Activated naive CD8-positive, alpha-beta T cell treated with anti-CD3 and anti-CD28 coated beads, Interleukin-2, amount 10 ng/mL, durations not matched to agents 7 days and 5 days (primary cell): ENCODE measurements around the gene MAP3K7. TPM values are rescaled to one million over a fixed set of nuclear protein-coding genes. Genes with fewer than 3 reads are reported as not detected.

Experiments
- ATAC-seq: fragments of 150-1000 bp; cut with Tn5 transposase; one replicate; pipeline ENCODE4 v1.10.0; 2021; ENCODE audit warnings: low read depth, moderate library complexity
- POLR2A ChIA-PET: fragments of 350-600 bp; sonication (Branson Sonifier 250); formaldehyde crosslinking; loops from one replicate; lab custom pipeline; 2021; ENCODE audit warnings: antibody characterized with exemption; lab: Charles Lee
- DNase-seq: peaks from one replicate; pipeline ENCODE4 v3.0.0; 2021
- H3K27ac Mint-ChIP-seq: one replicate; pipeline ENCODE4 v1.8.0; 2022; ENCODE audit warnings: mild to moderate bottlenecking, mixed read lengths
- H3K27me3 Mint-ChIP-seq: one replicate; pipeline ENCODE4 v1.8.0; 2022; ENCODE audit warnings: mild to moderate bottlenecking, moderate library complexity, mixed read lengths
- H3K36me3 Mint-ChIP-seq: one replicate; pipeline ENCODE4 v1.8.0; 2021; ENCODE audit warnings: mild to moderate bottlenecking, mixed read lengths
- H3K4me1 Mint-ChIP-seq: one replicate; pipeline ENCODE4 v1.8.0; 2021; ENCODE audit warnings: mixed read lengths
- H3K4me3 Mint-ChIP-seq: one replicate; pipeline ENCODE4 v1.8.0; 2022; ENCODE audit warnings: mild to moderate bottlenecking, moderate library complexity, mixed read lengths
- H3K9me3 Mint-ChIP-seq: one replicate; pipeline ENCODE4 v1.8.0; 2021; ENCODE audit warnings: mixed read lengths
- total RNA-seq, 2 experiments: library from RNA; stranded (reverse); gene quantifications; one replicate each; pipeline ENCODE4 v1.2.3, GENCODE V29; 2021

MAP3K7 gene
- total RNA-seq, 2 experiments from 2014 or later = 29.9 to 30.2 TPM

DNA sequence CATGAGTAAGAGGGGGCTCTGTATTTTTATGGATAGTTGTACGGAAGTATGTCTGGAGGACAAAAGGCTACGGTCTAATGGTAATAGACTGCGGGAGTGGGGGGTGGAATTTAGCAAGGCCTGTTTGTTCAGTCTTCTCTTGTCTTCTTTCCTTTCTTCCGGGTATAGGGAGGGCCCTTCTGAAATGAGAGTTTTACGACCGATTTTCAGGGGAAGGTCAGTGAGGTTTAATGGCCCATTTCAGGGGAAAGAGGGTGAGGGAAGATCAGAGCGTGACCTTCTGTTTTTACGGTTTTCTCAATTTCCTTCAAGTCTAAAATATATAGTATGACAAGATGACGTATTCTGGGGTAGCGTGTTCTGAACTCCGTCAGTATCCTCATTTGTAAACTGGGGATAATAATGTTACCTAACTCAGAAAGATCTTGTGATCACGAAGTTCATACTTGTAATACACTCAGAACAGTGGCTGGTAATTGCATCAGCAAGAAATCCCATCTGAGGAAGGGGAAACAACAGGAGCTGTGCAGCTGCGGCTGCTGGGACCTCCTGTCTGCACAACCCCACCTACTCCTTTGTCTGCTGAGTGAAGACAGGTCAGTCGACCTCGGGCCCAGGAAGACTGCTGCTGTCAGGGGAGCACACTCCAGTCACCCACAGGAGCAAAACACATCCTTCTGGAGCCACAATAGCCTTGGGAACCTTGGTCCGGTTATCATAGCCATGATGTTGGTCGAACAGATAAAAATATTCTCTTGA, 90.4 kb downstream of the MAP3K7 start:
- Mint-ChIP-seq H3K4me1 (peaks cover 9% of the 10 kb centered on the region), H3K27ac (no peak overlapping the region), H3K4me3 (no peak overlapping the region), H3K9me3 (no peaks in the 10 kb centered on the region), H3K27me3 (peaks cover 26% of the 10 kb centered on the region), H3K36me3 (peaks cover 2% of the 10 kb centered on the region)
- POLR2A ChIA-PET = interaction anchor here (0.6 kb wide), 1 partner anchor 1329 kb away, joined by 3 read pairs; no protein-coding TSS in a partner anchor
- DNase-seq (no peak), ATAC-seq (no peak)

DNA sequence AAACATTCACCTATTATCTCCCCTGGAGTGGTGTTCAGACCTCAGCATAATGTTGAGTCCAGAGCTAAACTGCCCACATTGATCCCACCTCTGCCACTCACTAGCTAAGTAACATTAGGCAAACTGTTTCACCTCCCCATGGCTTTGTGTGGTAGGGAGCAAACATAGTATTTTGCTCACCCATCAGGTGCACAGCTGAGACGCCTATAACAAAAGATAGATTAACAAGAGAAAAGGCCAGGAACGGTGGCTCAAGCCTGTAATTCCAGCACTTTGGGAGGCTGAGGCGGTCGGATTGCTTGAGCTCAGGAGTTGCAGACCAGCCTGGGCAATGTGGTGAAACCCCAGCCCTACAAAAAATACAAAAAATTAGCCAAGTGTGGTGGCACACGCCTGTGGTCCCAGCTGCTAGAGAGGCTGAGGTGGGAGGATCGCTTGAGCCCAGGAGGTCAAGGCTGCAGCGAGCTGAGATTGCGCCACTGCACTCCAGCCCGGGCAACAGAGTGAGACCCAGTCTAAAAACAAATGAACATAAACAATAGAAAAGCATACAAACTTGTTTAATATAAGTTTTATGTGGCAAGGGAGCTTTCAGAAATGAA, 91.6 kb downstream of the MAP3K7 start:
- H3K4me3 Mint-ChIP-seq = no peak overlapping the region
- DNase-seq (no peak), ATAC-seq (no peak)
- H3K27me3 Mint-ChIP-seq = peaks cover 28% of the 10 kb centered on the region
- no peaks in the 10 kb centered on the region for H3K9me3 Mint-ChIP-seq
- peaks cover 9% of the 10 kb centered on the region for H3K4me1 Mint-ChIP-seq
- H3K36me3 Mint-ChIP-seq = peaks cover 2% of the 10 kb centered on the region
- no peak overlapping the region for H3K27ac Mint-ChIP-seq
- POLR2A ChIA-PET = no interaction called here

DNA sequence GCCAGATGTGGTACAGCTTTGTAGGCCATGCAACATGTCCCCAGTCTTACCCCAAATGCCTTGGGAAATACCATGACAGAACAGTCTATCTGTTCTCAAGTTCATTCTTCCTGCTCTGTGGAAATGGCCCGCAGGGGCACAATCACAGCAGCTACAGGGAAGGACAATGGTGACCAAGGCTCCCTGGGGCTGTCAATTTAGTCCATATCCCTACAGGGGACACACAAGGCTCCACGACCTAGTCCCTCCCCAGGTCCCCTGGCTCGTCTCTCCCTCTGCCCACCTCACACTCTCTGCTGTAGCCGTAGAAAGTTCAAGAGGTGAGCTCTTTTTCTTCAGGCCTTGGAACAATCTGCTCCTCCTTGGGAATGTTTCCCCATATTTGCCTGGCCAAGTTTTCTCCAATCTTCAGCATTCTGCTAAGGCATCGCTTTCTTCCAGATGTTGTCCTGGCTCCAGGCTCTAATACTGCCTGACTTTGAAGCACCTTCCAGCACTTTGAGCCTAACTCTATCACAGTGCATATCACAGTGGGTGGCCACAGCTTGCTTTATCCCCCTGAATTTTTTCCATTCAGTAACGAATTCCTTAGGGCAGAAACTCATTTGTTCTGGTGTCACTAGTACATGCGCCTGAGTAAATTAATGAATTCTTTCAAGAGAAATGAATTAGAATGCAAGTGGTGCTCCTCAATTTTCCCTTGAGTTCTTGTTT, 92.6 kb downstream of the MAP3K7 start:
- Mint-ChIP-seq H3K4me3 (no peak overlapping the region), H3K36me3 (peaks cover 2% of the 10 kb centered on the region), H3K4me1 (peaks cover 9% of the 10 kb centered on the region), H3K27me3 (peaks cover 31% of the 10 kb centered on the region), H3K9me3 (no peaks in the 10 kb centered on the region), H3K27ac (no peak overlapping the region)
- POLR2A ChIA-PET = interaction anchor here (0.7 kb wide), 1 partner anchor 741 kb away, joined by 3 read pairs; no protein-coding TSS in a partner anchor
- ATAC-seq (no peak), DNase-seq (no peak)

DNA sequence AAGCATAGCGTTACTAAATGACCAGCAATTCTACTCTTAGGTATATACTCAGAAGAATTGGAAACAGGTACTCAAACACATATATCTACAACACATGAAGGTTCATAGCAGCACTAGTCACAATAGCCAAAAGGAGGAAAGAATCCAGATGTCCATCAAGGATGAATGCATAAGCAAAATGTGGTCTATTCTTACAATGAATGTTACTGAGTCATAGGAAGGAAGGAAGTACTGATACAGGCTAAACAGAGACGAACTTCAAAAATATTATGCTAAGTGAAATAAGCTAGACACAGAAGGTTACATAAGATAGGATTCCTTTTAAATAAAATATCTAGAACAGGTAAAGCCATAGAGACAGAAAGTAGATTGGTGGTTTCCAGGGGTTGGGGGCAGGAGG, 93.5 kb downstream of the MAP3K7 start:
- no peak overlapping the region for H3K4me3 Mint-ChIP-seq
- ATAC-seq (no peak), DNase-seq (no peak)
- H3K27ac Mint-ChIP-seq = no peak overlapping the region
- peaks cover 9% of the 10 kb centered on the region for H3K4me1 Mint-ChIP-seq
- peaks cover 2% of the 10 kb centered on the region for H3K36me3 Mint-ChIP-seq
- POLR2A ChIA-PET = no interaction called here
- peaks cover 31% of the 10 kb centered on the region for H3K27me3 Mint-ChIP-seq
- H3K9me3 Mint-ChIP-seq = no peaks in the 10 kb centered on the region

DNA sequence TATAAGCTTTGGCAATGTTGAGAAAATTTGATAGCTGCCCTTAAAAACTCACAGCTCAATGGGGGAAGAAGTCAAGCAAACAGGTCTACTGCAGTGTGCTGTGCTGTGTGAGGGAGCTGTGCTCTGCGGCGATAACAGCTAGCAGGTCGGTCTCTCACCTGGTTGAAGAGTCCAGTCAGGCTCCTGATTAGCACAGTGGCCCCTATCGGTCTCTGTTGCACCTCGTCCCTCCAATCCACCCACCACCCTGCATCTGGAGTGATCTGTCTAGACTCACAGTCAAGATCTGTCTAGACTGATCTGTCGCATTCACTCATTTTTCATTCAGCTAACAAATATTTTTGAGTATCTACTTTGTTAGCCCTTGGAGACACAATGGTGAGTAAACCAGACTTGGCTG, 94.1 kb downstream of the MAP3K7 start:
- H3K27ac Mint-ChIP-seq = no peak overlapping the region
- H3K4me1 Mint-ChIP-seq = peaks cover 9% of the 10 kb centered on the region
- DNase-seq = no peak
- no peak overlapping the region for H3K4me3 Mint-ChIP-seq
- peaks cover 2% of the 10 kb centered on the region for H3K36me3 Mint-ChIP-seq
- no peaks in the 10 kb centered on the region for H3K9me3 Mint-ChIP-seq
- H3K27me3 Mint-ChIP-seq = peaks cover 28% of the 10 kb centered on the region
- POLR2A ChIA-PET = no interaction called here
- no peak for ATAC-seq

DNA sequence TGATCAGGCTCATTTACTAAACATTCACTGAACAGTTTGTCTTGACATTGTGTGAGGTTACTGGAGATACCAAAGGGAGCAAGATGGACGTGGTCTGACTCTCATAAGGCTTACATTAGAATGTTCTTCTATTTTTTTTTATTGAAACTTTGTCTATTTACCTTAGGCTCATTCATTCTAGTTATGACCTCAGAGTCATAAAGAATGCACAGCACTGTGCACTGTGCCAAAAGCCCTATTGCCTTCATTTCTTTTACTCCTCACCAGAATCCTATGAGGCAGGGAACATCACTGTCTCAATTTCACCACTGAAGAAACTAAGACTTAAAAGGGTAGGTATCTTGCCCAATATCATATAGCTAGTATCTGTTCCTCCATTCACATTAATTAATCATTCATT, 94.5 kb downstream of the MAP3K7 start:
- ATAC-seq = no peak
- DNase-seq = no peak
- Mint-ChIP-seq H3K27me3 (peaks cover 29% of the 10 kb centered on the region), H3K4me3 (no peak overlapping the region), H3K36me3 (peaks cover 2% of the 10 kb centered on the region), H3K9me3 (no peaks in the 10 kb centered on the region), H3K4me1 (peaks cover 9% of the 10 kb centered on the region), H3K27ac (no peak overlapping the region)
- POLR2A ChIA-PET = no interaction called here

DNA sequence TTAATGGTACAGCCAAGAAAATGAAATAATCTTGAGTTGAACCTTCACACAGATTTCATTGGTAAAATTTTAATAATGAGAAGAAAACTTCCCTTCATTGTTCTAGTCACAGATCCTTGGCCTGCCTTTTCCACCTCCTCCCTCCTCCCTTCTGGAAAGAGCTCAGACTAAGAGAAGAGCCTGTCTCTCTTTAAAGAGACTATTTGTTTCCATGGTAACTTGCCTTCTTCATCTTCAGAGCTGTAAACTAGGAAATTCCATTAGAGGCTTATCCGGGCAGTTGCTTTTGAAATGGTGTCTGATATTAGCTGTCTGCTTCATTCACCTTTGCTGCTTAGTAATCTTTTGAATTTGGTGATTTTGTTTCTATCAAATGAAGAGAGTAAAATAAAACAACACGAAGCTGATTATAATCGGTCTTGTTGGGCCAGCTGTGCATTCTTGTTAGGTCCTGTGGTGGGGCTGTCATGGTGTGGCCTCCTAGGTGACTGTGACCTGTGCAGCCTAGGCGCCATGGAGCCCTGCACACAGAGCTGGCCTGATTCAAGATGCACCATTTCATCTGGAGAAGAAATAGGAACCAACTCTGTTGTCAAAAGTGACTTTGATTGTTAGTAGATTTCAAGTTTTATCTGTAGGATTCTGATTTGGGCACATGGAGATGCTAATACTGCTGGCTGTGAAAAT, 96.7 kb downstream of the MAP3K7 start:
- POLR2A ChIA-PET = no interaction called here
- H3K9me3 Mint-ChIP-seq = peaks cover 4% of the 10 kb centered on the region

DNA sequence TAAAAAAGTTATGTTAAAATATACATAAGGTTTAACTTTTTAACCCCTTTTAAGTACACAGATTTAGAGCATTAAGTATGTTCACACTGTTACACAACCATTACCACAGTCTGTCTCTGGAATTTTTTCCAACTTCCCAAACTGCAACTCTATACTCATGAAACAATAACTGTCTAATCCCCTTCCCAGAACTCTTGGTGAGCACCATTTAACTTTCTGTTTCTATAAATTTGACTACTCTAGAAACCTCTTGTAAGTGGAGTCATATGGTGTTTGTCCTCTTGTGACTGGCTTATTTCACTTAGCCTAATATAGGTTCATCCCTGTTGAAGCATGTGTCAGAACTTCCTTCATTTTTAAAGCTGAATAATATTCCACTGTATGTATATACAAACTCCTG, 98.1 kb downstream of the MAP3K7 start:
- H3K36me3 Mint-ChIP-seq = peaks cover 4% of the 10 kb centered on the region
- ATAC-seq (no peak), DNase-seq (no peak)
- H3K27ac Mint-ChIP-seq = no peak overlapping the region
- POLR2A ChIA-PET = no interaction called here
- peaks cover 8% of the 10 kb centered on the region for H3K4me1 Mint-ChIP-seq
- peaks cover 16% of the 10 kb centered on the region for H3K27me3 Mint-ChIP-seq
- peaks cover 4% of the 10 kb centered on the region for H3K9me3 Mint-ChIP-seq
- no peak overlapping the region for H3K4me3 Mint-ChIP-seq

More for the DNA sequence above, 96.7 kb downstream of the MAP3K7 start:
- Mint-ChIP-seq H3K27ac (no peak overlapping the region), H3K4me1 (peaks cover 9% of the 10 kb centered on the region), H3K4me3 (no peak overlapping the region), H3K27me3 (peaks cover 17% of the 10 kb centered on the region), H3K36me3 (peaks cover 4% of the 10 kb centered on the region)
- ATAC-seq (no peak), DNase-seq (no peak)

DNA sequence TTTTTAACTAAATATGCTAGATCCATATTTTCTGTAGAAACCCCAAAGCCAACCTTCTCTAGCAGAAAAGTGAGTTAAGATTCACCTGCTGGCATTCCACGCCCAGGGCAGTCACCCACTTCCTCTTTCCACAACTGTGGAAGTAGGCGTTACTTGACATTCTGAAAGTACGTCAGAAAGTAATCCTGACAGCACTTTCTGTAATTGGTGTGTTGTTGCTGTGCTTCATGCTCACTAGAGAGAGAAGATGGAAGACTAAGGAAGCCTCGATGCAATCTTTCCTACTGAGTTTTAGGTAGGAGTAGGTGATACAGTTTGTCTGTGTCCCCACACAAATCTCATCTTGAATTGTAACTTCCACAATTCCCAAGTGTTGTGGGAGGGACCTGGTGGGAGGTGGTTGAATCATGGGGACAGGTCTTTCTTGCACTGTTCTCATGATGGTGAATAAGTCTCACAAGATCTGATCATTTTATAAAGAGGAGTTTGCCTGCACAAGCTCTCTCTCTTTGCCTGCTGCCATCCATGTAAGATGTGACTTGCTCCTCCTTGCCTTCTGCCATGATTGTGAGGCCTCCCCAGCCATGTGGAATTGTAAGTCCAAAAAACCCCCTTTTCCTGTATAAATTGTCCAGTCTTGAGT, 101.1 kb downstream of the MAP3K7 start:
- Mint-ChIP-seq H3K4me3 (no peak overlapping the region), H3K27ac (no peak overlapping the region), H3K9me3 (peaks cover 6% of the 10 kb centered on the region), H3K36me3 (peaks cover 4% of the 10 kb centered on the region), H3K27me3 (peaks cover 10% of the 10 kb centered on the region), H3K4me1 (no peaks in the 10 kb centered on the region)
- DNase-seq (no peak), ATAC-seq (no peak)
- POLR2A ChIA-PET = no interaction called here

DNA sequence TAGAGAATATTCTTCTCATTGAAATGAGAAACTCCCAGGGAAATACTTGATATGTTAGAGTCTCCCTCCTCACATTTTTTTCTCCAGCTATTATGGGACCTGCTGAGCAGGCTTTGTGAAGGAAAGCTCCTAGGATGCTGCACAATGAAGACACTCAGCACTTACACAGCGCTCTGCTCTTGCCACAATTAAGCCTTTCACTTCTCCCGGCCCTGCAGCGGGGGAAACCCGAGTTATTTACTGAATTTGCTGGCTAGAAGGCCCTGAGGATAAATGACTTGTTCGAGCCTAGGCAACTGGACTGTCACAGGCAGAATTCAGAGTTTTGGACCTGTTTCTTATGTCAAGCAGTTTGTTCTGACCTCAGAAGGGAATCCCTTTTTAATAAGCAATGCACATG, 102.0 kb downstream of the MAP3K7 start:
- Mint-ChIP-seq H3K4me1 (no peaks in the 10 kb centered on the region), H3K4me3 (no peak overlapping the region), H3K36me3 (peaks cover 4% of the 10 kb centered on the region), H3K27me3 (peaks cover 9% of the 10 kb centered on the region), H3K9me3 (peaks cover 6% of the 10 kb centered on the region), H3K27ac (no peak overlapping the region)
- DNase-seq (no peak), ATAC-seq (no peak)
- POLR2A ChIA-PET = no interaction called here

DNA sequence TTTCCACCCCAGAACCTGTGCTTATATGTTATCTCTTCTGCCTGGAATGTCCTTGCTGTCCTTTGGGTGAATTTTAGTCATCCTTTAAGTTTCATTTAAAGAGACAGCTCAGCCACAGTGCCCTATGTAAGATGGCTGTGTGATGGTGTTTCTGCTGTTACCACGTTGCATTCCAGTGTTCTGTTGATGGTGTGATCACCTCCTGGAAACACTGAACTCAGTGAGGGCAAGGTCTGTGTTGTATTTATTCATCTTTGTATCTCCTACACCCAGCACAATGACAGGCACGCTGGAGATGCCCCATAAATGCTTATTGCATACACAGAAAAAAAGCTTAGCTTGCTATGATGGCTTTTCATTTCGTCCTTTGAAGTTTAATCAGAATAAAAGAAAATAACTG, 102.5 kb downstream of the MAP3K7 start:
- no peak overlapping the region for H3K4me3 Mint-ChIP-seq
- ATAC-seq (no peak), DNase-seq (no peak)
- no peaks in the 10 kb centered on the region for H3K4me1 Mint-ChIP-seq
- H3K36me3 Mint-ChIP-seq = peaks cover 4% of the 10 kb centered on the region
- no peak overlapping the region for H3K27ac Mint-ChIP-seq
- POLR2A ChIA-PET = no interaction called here
- H3K27me3 Mint-ChIP-seq = peaks cover 6% of the 10 kb centered on the region
- H3K9me3 Mint-ChIP-seq = peaks cover 6% of the 10 kb centered on the region

DNA sequence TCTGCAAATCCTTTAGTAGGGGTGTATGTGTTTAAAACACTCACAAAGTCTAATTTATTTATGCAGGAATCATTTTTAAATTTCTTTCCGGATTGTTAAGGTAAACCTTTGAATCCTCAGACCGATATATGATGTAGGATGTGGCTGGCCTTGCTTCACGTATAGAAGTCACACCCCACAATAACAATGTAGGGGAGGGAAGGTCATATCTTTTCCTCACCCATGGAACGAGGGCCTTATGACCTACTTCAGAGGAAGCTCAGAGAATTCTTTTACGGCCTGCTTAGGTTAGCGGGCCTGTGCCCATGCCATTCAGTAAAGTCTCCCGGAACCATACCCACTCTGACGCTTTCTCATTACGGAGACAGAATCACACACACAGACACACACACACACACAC, 102.9 kb downstream of the MAP3K7 start:
- H3K27me3 Mint-ChIP-seq = peaks cover 2% of the 10 kb centered on the region
- H3K27ac Mint-ChIP-seq = no peak overlapping the region
- peaks cover 6% of the 10 kb centered on the region for H3K9me3 Mint-ChIP-seq
- H3K4me1 Mint-ChIP-seq = peaks cover 3% of the 10 kb centered on the region
- peaks cover 4% of the 10 kb centered on the region for H3K36me3 Mint-ChIP-seq
- ATAC-seq (no peak), DNase-seq (no peak)
- POLR2A ChIA-PET = interaction anchor here (0.6 kb wide), 1 partner anchor 180 kb away, joined by 3 read pairs; no protein-coding TSS in a partner anchor
- no peak overlapping the region for H3K4me3 Mint-ChIP-seq
